ENCODE measurements around the gene TPRN.

TPRN gene

DNA sequence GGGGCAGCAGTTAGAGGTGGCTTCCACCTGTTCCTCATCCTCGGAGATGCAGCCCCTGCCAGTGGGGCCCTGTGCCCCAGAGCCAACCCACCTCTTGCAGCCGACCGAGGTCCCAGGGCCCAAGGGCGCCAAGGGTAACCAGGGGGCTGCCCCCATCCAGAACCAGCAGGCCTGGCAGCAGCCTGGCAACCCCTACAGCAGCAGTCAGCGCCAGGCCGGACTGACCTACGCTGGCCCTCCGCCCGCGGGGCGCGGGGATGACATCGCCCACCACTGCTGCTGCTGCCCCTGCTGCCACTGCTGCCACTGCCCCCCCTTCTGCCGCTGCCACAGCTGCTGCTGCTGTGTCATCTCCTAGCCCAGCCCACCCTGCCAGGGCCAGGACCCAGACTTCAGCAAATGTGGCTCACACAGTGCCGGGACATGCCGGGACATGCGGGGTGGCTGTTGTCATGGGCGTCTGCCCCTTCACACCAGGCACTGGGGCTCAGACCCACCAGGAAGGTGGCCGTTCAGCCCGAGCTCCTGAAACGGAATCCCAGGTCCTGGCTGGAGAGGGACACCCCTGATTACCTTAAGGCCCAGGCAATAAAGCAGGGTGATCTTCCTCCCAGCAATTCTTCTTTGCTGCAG, 25.3 kb upstream of the TPRN start:
- no peak for DNase-seq (ENCODE audit: extremely low spot score)
- TF ChIP-seq LEF1 (IDR thresholded peaks at IDR 0.05; ENCODE audit: borderline replicate concordance) (no peak), TARDBP (IDR thresholded peaks at IDR 0.05) (no peak), ARNT (IDR thresholded peaks at IDR 0.05) (no peak), SUZ12 (IDR thresholded peaks at IDR 0.05) (no peak), NFRKB (IDR thresholded peaks at IDR 0.05) (no peak)
- TF ChIP-seq, protein P1, sequence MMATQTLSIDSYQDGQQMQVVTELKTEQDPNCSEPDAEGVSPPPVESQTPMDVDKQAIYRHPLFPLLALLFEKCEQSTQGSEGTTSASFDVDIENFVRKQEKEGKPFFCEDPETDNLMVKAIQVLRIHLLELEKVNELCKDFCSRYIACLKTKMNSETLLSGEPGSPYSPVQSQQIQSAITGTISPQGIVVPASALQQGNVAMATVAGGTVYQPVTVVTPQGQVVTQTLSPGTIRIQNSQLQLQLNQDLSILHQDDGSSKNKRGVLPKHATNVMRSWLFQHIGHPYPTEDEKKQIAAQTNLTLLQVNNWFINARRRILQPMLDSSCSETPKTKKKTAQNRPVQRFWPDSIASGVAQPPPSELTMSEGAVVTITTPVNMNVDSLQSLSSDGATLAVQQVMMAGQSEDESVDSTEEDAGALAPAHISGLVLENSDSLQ (IDR thresholded peaks at IDR 0.05): no peak
- ChIA-PET POLR2A (interaction anchor here (0.7 to 1.8 kb wide), 10 partner anchors 11 to 139 kb away, joined by 3 to 6 read pairs (median 3); partner anchors contain the start of genes ANAPC2, MAN1B1, SSNA1 and TPRN), CTCF (interaction anchor here (1.0 kb wide), 1 partner anchor 49 kb away, joined by 3 read pairs; no protein-coding TSS in a partner anchor)

DNA sequence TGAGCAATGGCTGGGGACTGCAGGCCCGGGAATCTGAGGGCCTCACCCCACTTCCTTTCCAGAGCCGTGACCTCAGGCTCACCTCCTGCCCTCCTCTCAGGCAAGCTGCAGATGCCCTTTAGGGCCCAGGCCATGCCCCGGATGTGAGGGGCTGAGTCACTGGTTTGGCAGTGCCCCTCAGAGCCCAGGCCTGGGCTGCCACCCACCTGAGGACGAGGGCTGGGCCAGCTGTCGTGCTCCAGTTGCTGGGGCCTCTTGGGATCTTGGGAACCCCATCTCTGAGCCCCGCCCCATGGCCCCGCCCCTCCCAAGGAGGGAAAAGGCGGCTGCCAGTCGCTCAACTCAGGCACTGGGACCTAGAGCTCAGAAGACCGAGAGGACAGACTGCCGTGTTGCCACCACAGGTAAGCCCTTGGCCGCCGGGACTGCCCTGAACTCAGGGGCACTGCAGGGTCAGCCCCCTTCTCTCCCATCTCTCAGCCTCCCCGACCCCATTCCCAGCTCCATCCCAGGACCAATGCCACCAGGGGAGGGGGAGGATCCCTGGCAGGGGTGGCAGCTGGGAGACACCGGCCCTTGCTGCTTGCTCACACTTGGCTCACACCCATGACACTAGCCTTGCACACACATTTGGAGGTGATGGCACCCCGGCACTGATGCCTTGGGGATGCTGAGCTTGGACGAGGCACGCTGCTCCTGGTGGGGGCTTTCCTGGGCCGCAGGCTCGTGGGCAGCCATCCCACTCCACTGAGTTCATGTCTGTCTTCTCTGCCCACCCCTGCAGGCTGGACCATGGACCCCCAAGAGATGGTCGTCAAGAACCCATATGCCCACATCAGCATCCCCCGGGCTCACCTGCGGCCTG, 24.5 kb upstream of the TPRN start, which contains the start of gene CYSRT1:
TSS of gene CYSRT1 (plus strand) at position 345 of the 865 bp plus-strand sequence. CDS start at position 793, 448 bp downstream.
- DNase-seq (ENCODE audit: extremely low spot score): no peak
- TF ChIP-seq L3MBTL2 (conservative IDR thresholded peaks at IDR 0.05) (no peak), FOXK2 (IDR thresholded peaks at IDR 0.05) (no peak), SUZ12 (IDR thresholded peaks at IDR 0.05) (no peak), HDGF (IDR thresholded peaks at IDR 0.05; ENCODE audit: borderline replicate concordance) (no peak), LEF1 (IDR thresholded peaks at IDR 0.05; ENCODE audit: borderline replicate concordance) (no peak), BHLHE40 (IDR thresholded peaks at IDR 0.05; ENCODE audit: borderline replicate concordance) (no peak), TARDBP (IDR thresholded peaks at IDR 0.05) (no peak), CTBP1 (IDR thresholded peaks at IDR 0.05; ENCODE audit: borderline replicate concordance) (no peak), ZNF384 (IDR thresholded peaks at IDR 0.05) (no peak), ELF4 (IDR thresholded peaks at IDR 0.05) (no peak)
- TF ChIP-seq, protein P1 (IDR thresholded peaks at IDR 0.05): no peak
- ChIA-PET POLR2A (interaction anchor here (0.7 to 1.5 kb wide), 8 partner anchors 11 to 138 kb away, joined by 3 to 6 read pairs (median 3); partner anchors contain the start of genes MAN1B1, NELFB, SSNA1 and TPRN), CTCF (interaction anchor here (1.0 kb wide), 1 partner anchor 12 kb away, joined by 3 read pairs; no protein-coding TSS in a partner anchor)

DNA sequence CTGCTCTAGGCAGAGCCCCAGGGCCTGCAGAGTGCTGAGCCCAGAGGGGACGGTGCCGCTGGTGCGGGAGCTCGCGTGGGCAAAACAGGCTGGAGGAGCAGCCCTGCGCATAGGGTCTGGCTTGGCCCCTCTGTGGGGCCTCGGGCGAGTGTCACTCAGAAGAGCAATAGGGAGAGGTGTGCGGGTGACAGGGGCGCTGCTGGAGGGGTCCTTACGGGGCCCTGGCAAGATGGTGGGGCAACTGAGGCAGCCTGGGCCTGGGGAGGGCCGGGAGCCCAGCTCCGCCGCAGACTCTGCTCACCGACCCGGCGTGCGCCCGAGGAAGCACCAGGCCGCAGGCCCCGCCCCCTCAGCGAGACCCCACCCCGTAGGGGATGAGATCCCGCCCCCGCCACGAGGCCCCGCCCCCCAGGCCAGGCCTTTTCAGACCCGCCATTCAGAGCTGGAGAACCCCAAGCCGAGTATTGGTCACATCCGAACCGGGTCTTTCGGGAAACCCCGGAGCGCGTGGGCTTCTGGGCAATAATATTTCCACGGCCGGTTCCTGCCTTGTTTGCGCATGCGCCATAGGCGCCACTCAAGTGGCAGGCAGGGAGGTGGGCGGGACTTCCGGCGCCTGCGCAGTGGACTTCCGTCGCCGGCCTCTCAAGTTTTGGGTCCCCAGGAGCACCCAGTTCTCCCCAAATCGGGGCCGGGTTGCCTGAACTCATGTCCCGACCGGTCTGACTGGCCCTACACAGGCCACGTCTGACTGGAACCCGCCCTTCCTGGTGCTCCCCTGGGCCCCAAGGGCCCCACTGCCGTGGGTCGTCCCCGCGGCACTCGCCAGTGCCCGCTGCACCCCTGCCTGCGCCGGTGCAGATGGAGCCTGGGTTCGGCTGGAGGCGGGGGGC, 22.8 kb upstream of the TPRN start:
- POLR2A ChIA-PET: interaction anchor here (0.8 to 4.4 kb wide), 20 partner anchors 10 to 443 kb away, joined by 3 to 20 read pairs (median 6); partner anchors contain the start of genes ANAPC2, MAN1B1, NDOR1 and NELFB
- CTCF ChIA-PET: interaction anchor here (0.7 to 1.2 kb wide), 5 partner anchors 9 to 295 kb away, joined by 3 to 8 read pairs (median 6); no protein-coding TSS in a partner anchor
- peak; percentile 95 for DNase-seq (ENCODE audit: extremely low spot score)
- TF ChIP-seq CTBP1 (IDR thresholded peaks at IDR 0.05; ENCODE audit: borderline replicate concordance) (no peak), LEF1 (IDR thresholded peaks at IDR 0.05; ENCODE audit: borderline replicate concordance) (no peak)
- TF ChIP-seq, protein P1 (IDR thresholded peaks at IDR 0.05): peak; percentile 89

DNA sequence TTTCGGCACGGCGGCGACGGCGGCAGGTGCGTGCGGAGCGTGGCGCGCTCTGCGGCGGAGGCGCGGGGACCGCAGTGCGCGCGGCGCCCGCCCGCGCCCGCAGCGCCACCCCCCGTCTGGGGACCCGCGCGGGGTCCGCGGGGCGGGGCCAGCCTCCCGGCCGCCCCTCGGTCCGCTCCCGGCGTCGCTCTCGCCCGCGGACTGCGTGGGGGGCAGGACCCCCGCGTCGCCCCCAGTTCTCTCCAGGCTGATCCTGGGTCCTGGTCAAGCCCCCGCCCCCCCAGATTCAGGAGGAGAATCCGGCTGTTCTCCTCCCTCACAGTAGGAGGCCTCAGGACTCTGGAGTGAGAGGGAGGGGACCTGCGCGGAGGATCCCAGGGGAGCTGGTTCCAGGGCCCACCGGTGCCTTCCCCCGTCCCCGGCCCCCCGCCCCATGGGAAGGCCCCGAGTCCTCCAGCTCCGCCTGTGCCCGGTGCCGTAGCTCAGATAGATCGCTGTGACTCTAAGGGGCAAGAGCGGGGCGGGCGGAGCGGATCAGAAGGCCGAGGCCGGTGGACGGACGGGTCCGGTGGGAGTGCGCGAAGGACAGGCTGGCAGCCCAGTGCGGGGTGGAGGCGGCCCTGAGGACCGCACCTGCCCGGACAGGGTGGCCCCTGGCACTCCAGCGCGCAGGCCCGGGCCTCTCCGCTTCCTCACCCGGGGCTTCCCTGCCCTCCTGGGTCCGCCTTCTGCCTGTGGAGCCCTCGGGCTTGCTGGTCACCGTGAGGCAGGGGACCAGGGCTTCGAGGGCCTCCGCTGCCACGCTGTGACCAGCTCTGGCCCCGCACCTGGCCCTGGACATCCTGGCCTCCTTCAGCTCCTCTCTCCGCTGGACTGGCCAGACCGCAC, 21.9 kb upstream of the TPRN start, which contains the start of gene RNF208:
TSS of gene RNF208 (minus strand) at position 51 of the 888 bp plus-strand sequence. CDS start 1,028 bp downstream, outside the sequence.
- TF ChIP-seq FOXK2 (IDR thresholded peaks at IDR 0.05) (no peak), HDGF (IDR thresholded peaks at IDR 0.05; ENCODE audit: borderline replicate concordance) (0 out of 2 replicates have a peak, but pooled peaks have one; percentile 63), TARDBP (IDR thresholded peaks at IDR 0.05) (no peak), NFRKB (IDR thresholded peaks at IDR 0.05) (no peak)
- no peak for DNase-seq (ENCODE audit: extremely low spot score)
- ChIA-PET CTCF (interaction anchor here (0.7 to 1.2 kb wide), 4 partner anchors 8 to 159 kb away, joined by 3 to 8 read pairs (median 6); no protein-coding TSS in a partner anchor), POLR2A (interaction anchor here (1.0 to 4.4 kb wide), 18 partner anchors 10 to 442 kb away, joined by 3 to 20 read pairs (median 6); partner anchors contain the start of genes ANAPC2, MAN1B1, NDOR1 and SSNA1)

DNA sequence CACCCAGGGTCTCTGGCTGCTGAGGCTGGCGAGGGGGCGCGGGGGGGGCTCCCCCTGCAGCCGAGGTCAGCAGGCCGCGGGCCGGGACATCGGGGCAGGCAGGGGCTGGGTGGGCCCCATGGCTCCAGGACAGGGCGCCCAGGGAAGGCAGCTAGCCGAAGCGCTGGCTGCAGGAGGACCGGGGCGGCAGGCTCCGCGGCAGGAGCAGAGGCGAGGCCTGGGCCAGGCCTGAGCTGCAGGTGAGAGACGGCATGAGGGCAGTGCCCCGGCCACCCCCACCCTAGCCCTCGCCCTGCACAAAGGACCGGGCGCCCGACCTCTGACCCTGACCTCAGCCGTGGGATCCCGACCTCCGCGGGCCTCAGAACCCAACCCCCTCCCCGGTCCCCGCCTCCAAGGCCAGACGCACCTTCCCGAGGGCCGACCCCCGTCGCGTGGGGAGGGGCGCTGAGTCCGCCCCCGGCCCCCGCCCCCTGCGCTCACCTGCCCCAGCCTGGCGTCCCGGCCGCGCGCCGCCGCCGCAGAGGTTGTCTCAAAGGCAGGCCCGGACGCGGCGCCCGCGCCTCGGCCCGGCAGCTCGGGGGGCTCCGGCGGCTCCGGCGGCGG, 21.1 kb upstream of the TPRN start:
- DNase-seq (ENCODE audit: extremely low spot score): no peak
- no peak for TF ChIP-seq NFRKB (IDR thresholded peaks at IDR 0.05)
- no peak for TF ChIP-seq ELF4 (IDR thresholded peaks at IDR 0.05)
- no peak for TF ChIP-seq ARNT (IDR thresholded peaks at IDR 0.05)
- no peak for TF ChIP-seq FOXM1 (IDR thresholded peaks at IDR 0.05; ENCODE audit: borderline replicate concordance)
- no peak for TF ChIP-seq HDGF (IDR thresholded peaks at IDR 0.05; ENCODE audit: borderline replicate concordance)
- no peak for TF ChIP-seq ZNF384 (IDR thresholded peaks at IDR 0.05)
- TF ChIP-seq, protein P1 (IDR thresholded peaks at IDR 0.05): no peak
- no peak for TF ChIP-seq LEF1 (IDR thresholded peaks at IDR 0.05; ENCODE audit: borderline replicate concordance)
- TF ChIP-seq L3MBTL2 (conservative IDR thresholded peaks at IDR 0.05): no peak
- TF ChIP-seq TARDBP (IDR thresholded peaks at IDR 0.05): no peak
- TF ChIP-seq BHLHE40 (IDR thresholded peaks at IDR 0.05; ENCODE audit: borderline replicate concordance): no peak
- no peak for TF ChIP-seq SP1 (IDR thresholded peaks at IDR 0.05)
- TF ChIP-seq CTBP1 (IDR thresholded peaks at IDR 0.05; ENCODE audit: borderline replicate concordance): no peak
- TF ChIP-seq FOXK2 (IDR thresholded peaks at IDR 0.05): no peak
- no peak for TF ChIP-seq SUZ12 (IDR thresholded peaks at IDR 0.05)
- TF ChIP-seq FOXA1 (IDR thresholded peaks at IDR 0.05): no peak
- CTCF ChIA-PET: no interaction called here
- POLR2A ChIA-PET: interaction anchor here (1.0 to 4.4 kb wide), 3 partner anchors 11 to 42 kb away, joined by 3 to 20 read pairs (median 6); partner anchors contain the start of gene TUBB4B
